H1 (cell line): ENCODE results near the gene PVR. TPM values are rescaled to one million over a fixed set of nuclear protein-coding genes. Genes with fewer than 3 reads are reported as not detected.

Source experiments
- CTCF ChIA-PET: fragments of 300-600 bp; sonication (Branson Sonifier 250); formaldehyde crosslinking; loops from one replicate; lab custom pipeline; 2021; ENCODE audit not compliant: partially characterized antibody; lab: Charles Lee
- POLR2A ChIA-PET: fragments of 300-600 bp; sonication (Branson Sonifier 250); formaldehyde crosslinking; loops from one replicate; lab custom pipeline; 2021; ENCODE audit warnings: inconsistent platforms; ENCODE audit not compliant: partially characterized antibody; lab: Charles Lee
- DNase-seq, 2 experiments: peaks; one replicate each; pipeline versions ENCODE4 v3.0.0 to v3.0.0-alpha.2; 2010 to 2022; ENCODE audit warnings: low spot score in 2 of 2, low read depth in 1 of 2, mixed read lengths in 1 of 2
- FAIRE-seq: peaks from 2 replicates; lab custom pipeline; 2011; peaks lifted over from hg19 to GRCh38; lab: Jason Lieb, UNC
- H2AFZ ChIP-seq: 2 replicates; pipeline ENCODE4 v1.8.1; 2012; ENCODE audit warnings: low read length, inconsistent platforms
- H2AK5ac ChIP-seq: 2 replicates; pipeline ENCODE4 v1.6.1; 2013; ENCODE audit warnings: low read depth, low read length
- H2BK120ac ChIP-seq: replicated peaks from 2 replicates; pipeline ENCODE3; 2013; ENCODE audit warnings: low read depth, low read length, inconsistent platforms
- H2BK12ac ChIP-seq: 2 replicates; pipeline ENCODE4 v1.6.1; 2013; ENCODE audit warnings: low read depth, low read length
- H2BK15ac ChIP-seq: 2 replicates; pipeline ENCODE4 v1.6.1; 2013; ENCODE audit warnings: low read length
- H2BK20ac ChIP-seq: 2 replicates; pipeline ENCODE4 v1.6.1; 2013; ENCODE audit warnings: low read length
- H2BK5ac ChIP-seq: 2 replicates; pipeline ENCODE4 v1.6.1; 2013; ENCODE audit warnings: low read depth, low read length
- H3K14ac ChIP-seq: 2 replicates; pipeline ENCODE4 v1.6.1; 2013; ENCODE audit warnings: inconsistent platforms; ENCODE audit not compliant: insufficient read length
- H3K18ac ChIP-seq: 2 replicates; pipeline ENCODE4 v1.6.1; 2013; ENCODE audit warnings: low read length; ENCODE audit errors: extremely low read depth
- H3K23ac ChIP-seq: 2 replicates; pipeline ENCODE4 v1.6.1; 2013; ENCODE audit warnings: inconsistent platforms; ENCODE audit not compliant: insufficient read length
- H3K23me2 ChIP-seq: 2 replicates; pipeline ENCODE4 v1.6.1; 2013; ENCODE audit warnings: low read depth, low read length
- H3K27ac ChIP-seq: 2 replicates; pipeline ENCODE4 v1.6.1; 2011; ENCODE audit warnings: low read depth, low read length, inconsistent platforms
- H3K27me3 ChIP-seq, 4 experiments: replicated peaks in 1 of 4; 1 replicate in 1 of 4; 2 replicates in 3 of 4; pipeline versions ENCODE4 v1.6.1 to v1.8.1; 2011 to 2013; ENCODE audit warnings: low read length in 3 of 4, mild to moderate bottlenecking in 3 of 4, inconsistent platforms in 2 of 4, mixed read lengths in 2 of 4, moderate library complexity in 1 of 4; ENCODE audit not compliant: control insufficient read depth in 3 of 4, insufficient read depth in 3 of 4; ENCODE audit errors: extremely low read depth in 1 of 4
- H3K36me3 ChIP-seq, 4 experiments: 2 replicates each; pipeline versions ENCODE4 v1.6.1 to v1.8.1; 2011 to 2013; ENCODE audit warnings: mild to moderate bottlenecking in 4 of 4, low read length in 3 of 4, moderate library complexity in 2 of 4, control low read depth in 1 of 4, inconsistent platforms in 1 of 4; ENCODE audit not compliant: insufficient read depth in 4 of 4, control insufficient read depth in 2 of 4
- H3K4ac ChIP-seq: replicated peaks from 2 replicates; pipeline ENCODE3; 2013; ENCODE audit warnings: low read length, low read depth, mixed read lengths, inconsistent platforms; ENCODE audit not compliant: insufficient read length
- H3K4me1 ChIP-seq, 4 experiments: replicated peaks in 1 of 4; 1 replicate in 1 of 4; 2 replicates in 3 of 4; pipeline versions ENCODE4 v1.6.1 to v1.8.1; 2011 to 2013; ENCODE audit warnings: low read length in 3 of 4, inconsistent platforms in 2 of 4, mixed read lengths in 1 of 4; ENCODE audit not compliant: insufficient read depth in 4 of 4, control insufficient read depth in 3 of 4
- H3K4me2 ChIP-seq, 2 experiments: 2 replicates each; pipeline versions ENCODE4 v1.6.1 to v1.8.1; 2011 to 2013; ENCODE audit warnings: low read depth in 2 of 2, low read length in 2 of 2, control low read depth in 1 of 2, inconsistent platforms in 1 of 2, mild to moderate bottlenecking in 1 of 2; ENCODE audit not compliant: insufficient read depth in 1 of 2
- H3K4me3 ChIP-seq, 4 experiments: fragments of 200-600, 300-600 bp in 1 of 4; sonication (generic), shearing (Covaris generic), sonication (Bioruptor Twin) in 1 of 4; 2 replicates each; pipeline versions ENCODE4 v1.5.1 to v1.8.1; 2011 to 2016; ENCODE audit warnings: low read length in 4 of 4, low read depth in 3 of 4, control low read depth in 2 of 4, inconsistent platforms in 2 of 4, mild to moderate bottlenecking in 2 of 4, mixed read lengths in 1 of 4, moderate library complexity in 1 of 4; ENCODE audit not compliant: insufficient read depth in 2 of 4; ENCODE audit errors: extremely low read depth in 1 of 4
- H3K56ac ChIP-seq: replicated peaks from 2 replicates; pipeline ENCODE3; 2013; ENCODE audit warnings: low read depth, mild to moderate bottlenecking, mixed read lengths, low read length, inconsistent platforms; ENCODE audit not compliant: insufficient read length
- H3K79me1 ChIP-seq: 2 replicates; pipeline ENCODE4 v1.6.1; 2013; ENCODE audit warnings: low read depth, low read length, control low read depth
- H3K79me2 ChIP-seq, 2 experiments: 2 replicates each; pipeline versions ENCODE4 v1.6.1 to v1.8.1; 2012 to 2013; ENCODE audit warnings: low read length in 2 of 2, mild to moderate bottlenecking in 2 of 2, inconsistent platforms in 1 of 2; ENCODE audit not compliant: insufficient read depth in 2 of 2, control insufficient read depth in 1 of 2
- H3K9ac ChIP-seq, 4 experiments: replicated peaks in 1 of 4; 1 replicate in 1 of 4; 2 replicates in 3 of 4; pipeline versions ENCODE4 v1.6.1 to v1.8.1; 2011 to 2013; ENCODE audit warnings: low read depth in 3 of 4, low read length in 3 of 4, control low read depth in 2 of 4, mild to moderate bottlenecking in 2 of 4, moderate library complexity in 2 of 4, inconsistent platforms in 1 of 4; ENCODE audit errors: extremely low read depth in 1 of 4
- H3K9me3 ChIP-seq, 2 experiments: 2 replicates each; pipeline versions ENCODE4 v1.6.1 to v1.8.1; 2012 to 2013; ENCODE audit warnings: mild to moderate bottlenecking in 2 of 2, moderate library complexity in 2 of 2, control low read depth in 1 of 2, inconsistent platforms in 1 of 2, low read depth in 1 of 2, low read length in 1 of 2, mixed read lengths in 1 of 2; ENCODE audit not compliant: insufficient read depth in 2 of 2
- H4K20me1 ChIP-seq, 2 experiments: replicated peaks in 1 of 2; 2 replicates each; pipeline versions ENCODE3 to v1.8.1; 2011 to 2013; ENCODE audit warnings: inconsistent platforms in 2 of 2, low read length in 2 of 2, mild to moderate bottlenecking in 1 of 2; ENCODE audit not compliant: insufficient read depth in 2 of 2, control insufficient read depth in 1 of 2
- H4K5ac ChIP-seq: 2 replicates; pipeline ENCODE4 v1.6.1; 2013; ENCODE audit warnings: low read length, low read depth, mixed read lengths, inconsistent platforms; ENCODE audit not compliant: insufficient read length
- H4K8ac ChIP-seq: 2 replicates; pipeline ENCODE4 v1.8.0; 2013; ENCODE audit warnings: mild to moderate bottlenecking, moderate library complexity, low read length, inconsistent platforms; ENCODE audit not compliant: insufficient read depth; ENCODE audit errors: extremely low read depth
- H4K91ac ChIP-seq: replicated peaks from 2 replicates; pipeline ENCODE3; 2013; ENCODE audit warnings: low read length, mixed read lengths, inconsistent platforms; ENCODE audit not compliant: insufficient read length
- EP300 ChIP-seq, 2 experiments: IDR thresholded peaks; 1 replicate in 1 of 2; 2 replicates in 1 of 2; pipeline ENCODE4 v1.6.1; 2011 to 2012; ENCODE audit warnings: low read depth in 2 of 2, low read length in 2 of 2, mild to moderate bottlenecking in 2 of 2, borderline replicate concordance in 1 of 2, inconsistent platforms in 1 of 2, moderate library complexity in 1 of 2
- HDAC6 ChIP-seq: IDR thresholded peaks from one replicate; pipeline ENCODE4 v1.7.1; 2012; ENCODE audit warnings: low read depth, mild to moderate bottlenecking, inconsistent platforms, low read length, moderate library complexity
- JUND ChIP-seq: IDR thresholded peaks from 2 replicates; pipeline ENCODE4 v1.6.1; 2011; ENCODE audit warnings: mild to moderate bottlenecking, improper control_type of control experiment, low read length
- KDM1A ChIP-seq: fragments of 200-600, 300-600 bp; sonication (generic); IDR thresholded peaks from 2 replicates; pipeline ENCODE4 v1.7.1; 2016; ENCODE audit warnings: mild to moderate bottlenecking, low read length, borderline replicate concordance
- MAFK ChIP-seq: IDR thresholded peaks from 2 replicates; pipeline ENCODE4 v1.6.1; 2012; ENCODE audit warnings: low read depth, mild to moderate bottlenecking, improper control_type of control experiment, low read length
- SIX5 ChIP-seq: IDR thresholded peaks from 2 replicates; pipeline ENCODE4 v1.6.1; 2011; ENCODE audit warnings: mild to moderate bottlenecking, low read depth, low read length
- SP1 ChIP-seq: IDR thresholded peaks from 2 replicates; pipeline ENCODE4 v1.6.1; 2011; ENCODE audit warnings: low read depth, low read length
- SP4 ChIP-seq: IDR thresholded peaks from 2 replicates; pipeline ENCODE4 v1.6.1; 2012; ENCODE audit warnings: low read length, inconsistent platforms
- SRF ChIP-seq: IDR thresholded peaks from 2 replicates; pipeline ENCODE4 v1.6.1; 2011; ENCODE audit warnings: mild to moderate bottlenecking, low read depth, low read length, moderate library complexity
- WGBS, 2 experiments: shearing (Covaris generic) in 1 of 2; methylation state at CpG; one replicate each; pipeline versions ENCODE4 v1.1.6 to v1.1.7; 2013 to 2015; ENCODE audit warnings: low lambda C conversion rate in 2 of 2, mixed read lengths in 2 of 2, inconsistent platforms in 1 of 2, low coverage in 1 of 2, missing lambda C conversion rate in 1 of 2; ENCODE audit not compliant: insufficient replicate concordance in 2 of 2, insufficient coverage in 1 of 2, insufficient read length in 1 of 2; ENCODE audit errors: extremely low coverage in 1 of 2, missing lambda C conversion rate in 1 of 2; 5-methylcytosine and 5-hydroxymethylcytosine counted together
- polyA plus RNA-seq, 7 experiments: library from polyadenylated mRNA; depleted of rRNA in 3 of 7; stranded (reverse) in 5 of 7; unstranded in 2 of 7; fragments of >200 nt in 5 of 7; fragments of 200-250 nt in 2 of 7; gene quantifications; 1 replicate in 5 of 7; 2 replicates in 1 of 7; 4 replicates in 1 of 7; pipeline versions ENCODE4 v1.2.1 to v1.2.3, GENCODE V29; 2011 to 2013; ENCODE audit warnings: missing spikeins in 2 of 7, mixed read lengths in 2 of 7
- total RNA-seq: library from RNA; stranded (reverse); fragmentation: NEBNext Ultra II Directional; extraction: Animal tissue kit (Norgen Biotek cat#: 25700); gene quantifications from 2 replicates; pipeline ENCODE4 v1.2.1, GENCODE V29; 2021
- TF ChIP-seq, protein P1 (sequence below): IDR thresholded peaks from 2 replicates; pipeline ENCODE4 v1.6.1; 2011; ENCODE audit warnings: low read length, improper control_type of control experiment

Gene PVR
- total and polyA plus RNA-seq, 2 of the 8 experiments (the other 6 are each of a cell fraction or from before 2014, with no cell fraction given), result 13.3 to 14.8 TPM

DNA sequence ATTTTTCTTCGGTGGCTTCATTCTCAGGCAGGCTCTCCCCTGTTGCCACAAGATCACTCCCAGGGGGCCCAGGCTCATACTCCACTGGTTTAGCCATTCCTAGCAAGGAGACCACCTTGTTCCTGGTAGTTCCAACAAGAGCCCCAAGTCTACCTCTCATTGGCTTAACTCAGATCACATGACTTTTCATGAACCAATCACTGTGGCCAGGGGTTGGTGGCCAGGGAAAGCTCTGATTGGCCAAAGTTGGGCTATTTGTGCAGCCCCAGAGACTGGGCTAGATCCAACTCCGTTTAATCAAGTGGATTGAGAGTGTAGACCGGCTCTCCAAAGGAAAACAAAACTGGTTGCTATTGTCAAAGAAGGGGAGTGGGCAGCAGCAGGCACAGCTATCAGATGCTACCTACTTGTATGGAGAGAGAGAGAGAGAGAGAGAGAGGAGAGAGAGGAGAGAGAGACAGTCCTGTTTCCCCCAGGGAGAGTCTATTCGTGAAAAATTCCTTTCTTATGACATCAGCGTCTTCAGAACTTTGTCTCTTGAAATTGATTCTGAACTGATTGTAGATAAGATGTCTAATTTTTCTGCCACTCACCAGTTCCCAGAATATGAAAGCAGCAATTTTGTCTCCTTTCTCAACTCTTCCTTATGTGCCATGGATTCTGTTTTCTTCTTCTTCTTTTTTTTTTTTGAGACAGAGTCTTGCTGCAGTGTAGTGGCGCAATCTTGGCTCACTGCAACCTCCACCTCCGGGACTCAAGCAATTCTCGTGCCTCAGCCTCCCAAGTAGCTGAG is 33.5 kb downstream of the PVR start:
- Histone ChIP-seq H2BK12ac (no peak overlapping the region), H2BK20ac (no peak overlapping the region), H3K9me3 (no peaks in the 10 kb centered on the region), H4K20me1 (no peaks in the 10 kb centered on the region), H3K23me2 (no peaks in the 10 kb centered on the region), H3K23ac (no peak overlapping the region), H3K27me3 (no peaks in the 10 kb centered on the region), H3K56ac (no peak overlapping the region), H3K4me2 (peak overlapping the region in 1 of 2 experiments; percentile 21; a peak in 2 of 4 replicates), H3K18ac (0 out of 2 replicates have a peak overlapping the region, but pooled peaks have one; percentile 62), H3K14ac (no peak overlapping the region), H3K4me1 (no peaks in the 10 kb centered on the region), H2AFZ (0 out of 2 replicates have a peak overlapping the region, but pooled peaks have one; percentile 26), H4K91ac (no peak overlapping the region), H3K79me1 (no peaks in the 10 kb centered on the region; the same call in 1 of the 2 replicates), H4K8ac (peak overlapping the region; percentile 59; the same call in 1 of the 2 replicates), H2BK5ac (no peak overlapping the region), H4K5ac (no peak overlapping the region), H3K36me3 (no peaks in the 10 kb centered on the region), H3K9ac (no peak overlapping the region), H2BK120ac (no peak overlapping the region), H2BK15ac (no peak overlapping the region), H3K79me2 (no peaks in the 10 kb centered on the region), H2AK5ac (no peak overlapping the region), H3K27ac (no peak overlapping the region), H3K4ac (no peak overlapping the region), H3K4me3 (no peak overlapping the region)
- DNase-seq (peak in 1 of 2 experiments; percentile 60), FAIRE-seq (peak; percentile 85)
- WGBS, 2 experiments, result 78% methylated on average over 8 of the region's 8 CpGs; no CpG with 5 or more reads in 1 of the 2 experiments
- ChIA-PET CTCF (interaction anchor here (0.6 to 2.8 kb wide), 7 partner anchors 11 to 106 kb away, joined by 3 to 9 read pairs (median 3); no protein-coding TSS in a partner anchor), POLR2A (interaction anchor here (0.6 kb wide), 1 partner anchor 23 kb away, joined by 3 read pairs; no protein-coding TSS in a partner anchor)
- no peak for TF ChIP-seq SP4
- TF ChIP-seq SP1, result peak; percentile 64; the same call in 1 of the 2 replicates
- TF ChIP-seq EP300 (IDR thresholded peaks at IDR 0.05; ENCODE audit: borderline replicate concordance in 1 of 2, low read depth in 2 of 2, low read length in 2 of 2), result no peak
- no peak for TF ChIP-seq SRF
- no peak for TF ChIP-seq HDAC6
- no peak for TF ChIP-seq SIX5
- peak; percentile 65; the same call in 1 of the 2 replicates for TF ChIP-seq JUND
- TF ChIP-seq MAFK, result no peak
- TF ChIP-seq, protein P1, sequence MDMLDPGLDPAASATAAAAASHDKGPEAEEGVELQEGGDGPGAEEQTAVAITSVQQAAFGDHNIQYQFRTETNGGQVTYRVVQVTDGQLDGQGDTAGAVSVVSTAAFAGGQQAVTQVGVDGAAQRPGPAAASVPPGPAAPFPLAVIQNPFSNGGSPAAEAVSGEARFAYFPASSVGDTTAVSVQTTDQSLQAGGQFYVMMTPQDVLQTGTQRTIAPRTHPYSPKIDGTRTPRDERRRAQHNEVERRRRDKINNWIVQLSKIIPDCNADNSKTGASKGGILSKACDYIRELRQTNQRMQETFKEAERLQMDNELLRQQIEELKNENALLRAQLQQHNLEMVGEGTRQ, result 0 out of 2 replicates have a peak, but pooled peaks have one; percentile 31
- TF ChIP-seq KDM1A, result no peak
